K562 (cell line): Measurements from ENCODE around the gene PBX2. TPM values are rescaled to one million over a fixed set of nuclear protein-coding genes. Genes with fewer than 3 reads are reported as not detected.
A peak's percentile ranks its signal among the peaks of the same experiment; 100 is the strongest.

ENCODE experiments used
- BRD9 ChIP-seq: fragments of 450-650 bp; IDR thresholded peaks from 2 replicates; pipeline ENCODE4 v1.6.1; 2018; ENCODE audit warnings: low read depth; ENCODE audit not compliant: partially characterized antibody
- CREM ChIP-seq: IDR thresholded peaks from 2 replicates; pipeline ENCODE4 v1.6.1; 2014; ENCODE audit warnings: antibody characterized with exemption, low read depth
- CTBP1 ChIP-seq: fragments of 450-650 bp; IDR thresholded peaks from 2 replicates; pipeline ENCODE4 v1.6.1; 2016; ENCODE audit warnings: borderline replicate concordance
- CXXC5 ChIP-seq: fragments of 250-450 bp; sonication (Bioruptor Pico); IDR thresholded peaks from 2 replicates; pipeline ENCODE4 v1.8.0; 2022; ENCODE audit warnings: inconsistent platforms, mild to moderate bottlenecking, moderate library complexity
- E2F3 ChIP-seq: fragments of 250-450 bp; sonication (Bioruptor Pico); IDR thresholded peaks from 2 replicates; pipeline ENCODE4 v1.4.0; 2020; ENCODE audit warnings: mild to moderate bottlenecking
- FOS ChIP-seq: IDR thresholded peaks from 3 replicates; pipeline ENCODE4 v1.6.1; 2011; ENCODE audit not compliant: insufficient read length; ENCODE audit errors: extremely low read depth
- FOXK1 ChIP-seq: sonication (generic); formaldehyde crosslinking; IDR thresholded peaks from 2 replicates; pipeline ENCODE4 v1.8.0; 2022; ENCODE audit warnings: missing genetic modification reagents, mild to moderate bottlenecking, borderline replicate concordance
- GTF2A2 ChIP-seq: IDR thresholded peaks from 2 replicates; pipeline ENCODE4 v1.6.1; 2016; ENCODE audit warnings: mild to moderate bottlenecking, missing genetic modification characterization, missing compliant biosample characterization
- GTF2F1 ChIP-seq: IDR thresholded peaks from 2 replicates; pipeline ENCODE4 v1.6.1; 2011; ENCODE audit warnings: low read depth, low read length, improper control_type of control experiment
- HCFC1 ChIP-seq: IDR thresholded peaks from 2 replicates; pipeline ENCODE4 v1.6.1; 2012; ENCODE audit warnings: low read depth, low read length, improper control_type of control experiment
- HDAC3 ChIP-seq: fragments of 450-650 bp; IDR thresholded peaks from 2 replicates; pipeline ENCODE4 v1.6.1; 2018; ENCODE audit warnings: borderline replicate concordance, mild to moderate bottlenecking, moderate library complexity; ENCODE audit not compliant: partially characterized antibody
- KDM1A ChIP-seq, 2 experiments: fragments of 450-650 bp; IDR thresholded peaks; 2 replicates each; pipeline ENCODE4 v1.6.1; 2016; ENCODE audit warnings: mild to moderate bottlenecking in 2 of 2
- MAZ ChIP-seq, 2 experiments: fragments of 450-650 bp in 1 of 2; sonication (generic) in 1 of 2; formaldehyde crosslinking; IDR thresholded peaks in 1 of 2; conservative IDR thresholded peaks in 1 of 2; 2 replicates each; pipeline versions ENCODE4 v1.4.0 to v1.5.0; 2020; ENCODE audit warnings: mild to moderate bottlenecking in 1 of 2, missing genetic modification reagents in 1 of 2
- MEF2D ChIP-seq: conservative IDR thresholded peaks from 2 replicates; pipeline ENCODE4 v1.6.1; 2016; ENCODE audit warnings: low read depth, missing genetic modification characterization, missing compliant biosample characterization
- NFE2 ChIP-seq: IDR thresholded peaks from 2 replicates; pipeline ENCODE4 v1.6.1; 2014; ENCODE audit warnings: antibody characterized with exemption, low read depth
- POLR3G ChIP-seq: IDR thresholded peaks from 2 replicates; pipeline ENCODE4 v1.6.1; 2011; ENCODE audit not compliant: insufficient read length, insufficient replicate concordance; ENCODE audit errors: extremely low read depth
- SPI1 ChIP-seq: IDR thresholded peaks from 2 replicates; pipeline ENCODE4 v1.6.1; 2011; ENCODE audit warnings: low read depth, low read length, control low read depth, borderline replicate concordance
- SRSF3 ChIP-seq: fragments of 200-400 bp; formaldehyde crosslinking; IDR thresholded peaks from 2 replicates; pipeline ENCODE4 v1.6.1; 2016; ENCODE audit warnings: mild to moderate bottlenecking, low read length, moderate library complexity; ENCODE audit not compliant: insufficient read depth
- THRA ChIP-seq: fragments of 450-650 bp; IDR thresholded peaks from 2 replicates; pipeline ENCODE4 v1.6.1; 2017; ENCODE audit warnings: mild to moderate bottlenecking, moderate library complexity
- TOE1 ChIP-seq, 2 experiments: fragments of 450-650 bp in 1 of 2; sonication (generic) in 1 of 2; formaldehyde crosslinking in 1 of 2; IDR thresholded peaks; 2 replicates each; pipeline versions ENCODE4 v1.7.1 to v1.8.0; 2016 to 2022; ENCODE audit warnings: borderline replicate concordance in 2 of 2, mild to moderate bottlenecking in 2 of 2, antibody characterized with exemption in 1 of 2, inconsistent platforms in 1 of 2, low read depth in 1 of 2, missing genetic modification reagents in 1 of 2, moderate library complexity in 1 of 2
- WHSC1 ChIP-seq: IDR thresholded peaks from one replicate; pipeline ENCODE4 v1.6.1; 2012; ENCODE audit warnings: low read length, control low read depth, inconsistent platforms
- ZFPM2 ChIP-seq: fragments of 250-450 bp; sonication (Bioruptor Pico); IDR thresholded peaks from 2 replicates; pipeline ENCODE4 v1.5.1; 2022; ENCODE audit warnings: mild to moderate bottlenecking
- ZNF644 ChIP-seq: fragments of 200-800 bp; sonication (Bioruptor generic); IDR thresholded peaks from 2 replicates; pipeline ENCODE4 v1.6.1; 2016; ENCODE audit warnings: low read depth, missing genetic modification characterization, missing compliant biosample characterization
- ZNF668 ChIP-seq: fragments of 250-450 bp; sonication (Bioruptor Pico); IDR thresholded peaks from 2 replicates; pipeline ENCODE4 v1.8.0; 2022; ENCODE audit warnings: mild to moderate bottlenecking, inconsistent platforms
- ZSCAN32 ChIP-seq: fragments of 450-650 bp; formaldehyde crosslinking; IDR thresholded peaks from 2 replicates; pipeline ENCODE4 v1.4.0; 2020; ENCODE audit warnings: mild to moderate bottlenecking, moderate library complexity
- polyA plus RNA-seq, 8 experiments: library from polyadenylated mRNA; depleted of rRNA in 4 of 8; stranded (reverse) in 5 of 8; unstranded in 3 of 8; fragments of >200 nt; fragmentation: Nextera tagmentation in 2 of 8; fragmentation: Illumina TruSeq in 1 of 8; extraction: Ambion mirVana in 2 of 8; extraction: Trizol in 1 of 8; gene quantifications; 2 replicates each; pipeline versions ENCODE4 v1.2.1 to v1.2.3, GENCODE V29; 2011 to 2014; ENCODE audit warnings: inconsistent platforms in 1 of 8, missing spikeins in 1 of 8
- total RNA-seq, 7 experiments: library from RNA; depleted of rRNA in 6 of 7; stranded (reverse); fragments of >200 nt in 6 of 7; fragmentation: Illumina TruSeq in 2 of 7; extraction: Trizol in 2 of 7; gene quantifications; 2 replicates each; pipeline versions ENCODE4 v1.2.1 to v1.2.3, GENCODE V29; 2011 to 2021; ENCODE audit warnings: low replicate concordance in 1 of 7
- TF ChIP-seq, protein P1 (sequence below): fragments of 250-450 bp; sonication (Bioruptor Pico); IDR thresholded peaks from 2 replicates; pipeline ENCODE4 v1.4.0; 2020; ENCODE audit warnings: mild to moderate bottlenecking, moderate library complexity, borderline replicate concordance

PBX2 gene
- total and polyA plus RNA-seq, 9 of the 15 experiments (the other 6 are each of a cell fraction or from before 2014, with no cell fraction given) = 1.9 to 134 (median 62.5) TPM

GRCh38 chr6:32192608-32193039, 2.6 kb upstream of the PBX2 start, which contains the start of gene GPSM3 (continued):
- TF ChIP-seq NFE2 (no peak), POLR3G (no peak), THRA (no peak), FOS (no peak), CREM (no peak), TOE1 (IDR thresholded peaks at IDR 0.05; ENCODE audit: borderline replicate concordance) (no peak), TOE1 (CRISPR knock-in tag; IDR thresholded peaks at IDR 0.05; ENCODE audit: borderline replicate concordance, low read depth) (no peak), MAZ (CRISPR knock-in tag; conservative IDR thresholded peaks at IDR 0.05 in 1 of 2, IDR thresholded peaks at IDR 0.05 in 1 of 2) (peak; percentile 75 to 90; a peak in 3 of 4 replicates), MEF2D (no peak), HDAC3 (peak; percentile 63), KDM1A (IDR thresholded peaks at IDR 0.05) (peak in 1 of 2 experiments; percentile 49; a peak in 1 of 4 replicates), BRD9 (no peak), SRSF3 (no peak), WHSC1 (no peak), SPI1 (peak; percentile 78), ZSCAN32 (CRISPR knock-in tag) (no peak), GTF2F1 (no peak), ZNF644 (no peak), GTF2A2 (tag) (no peak), ZNF668 (no peak), HCFC1 (peak; percentile 34; the same call in 1 of the 2 replicates), CXXC5 (CRISPR knock-in tag) (peak; percentile 48), CTBP1 (peak; percentile 24; the same call in 1 of the 2 replicates), FOXK1 (CRISPR knock-in tag) (no peak), E2F3 (CRISPR knock-in tag) (0 out of 2 replicates have a peak, but pooled peaks have one; percentile 13), ZFPM2 (CRISPR knock-in tag) (no peak)
- TF ChIP-seq, protein P1, sequence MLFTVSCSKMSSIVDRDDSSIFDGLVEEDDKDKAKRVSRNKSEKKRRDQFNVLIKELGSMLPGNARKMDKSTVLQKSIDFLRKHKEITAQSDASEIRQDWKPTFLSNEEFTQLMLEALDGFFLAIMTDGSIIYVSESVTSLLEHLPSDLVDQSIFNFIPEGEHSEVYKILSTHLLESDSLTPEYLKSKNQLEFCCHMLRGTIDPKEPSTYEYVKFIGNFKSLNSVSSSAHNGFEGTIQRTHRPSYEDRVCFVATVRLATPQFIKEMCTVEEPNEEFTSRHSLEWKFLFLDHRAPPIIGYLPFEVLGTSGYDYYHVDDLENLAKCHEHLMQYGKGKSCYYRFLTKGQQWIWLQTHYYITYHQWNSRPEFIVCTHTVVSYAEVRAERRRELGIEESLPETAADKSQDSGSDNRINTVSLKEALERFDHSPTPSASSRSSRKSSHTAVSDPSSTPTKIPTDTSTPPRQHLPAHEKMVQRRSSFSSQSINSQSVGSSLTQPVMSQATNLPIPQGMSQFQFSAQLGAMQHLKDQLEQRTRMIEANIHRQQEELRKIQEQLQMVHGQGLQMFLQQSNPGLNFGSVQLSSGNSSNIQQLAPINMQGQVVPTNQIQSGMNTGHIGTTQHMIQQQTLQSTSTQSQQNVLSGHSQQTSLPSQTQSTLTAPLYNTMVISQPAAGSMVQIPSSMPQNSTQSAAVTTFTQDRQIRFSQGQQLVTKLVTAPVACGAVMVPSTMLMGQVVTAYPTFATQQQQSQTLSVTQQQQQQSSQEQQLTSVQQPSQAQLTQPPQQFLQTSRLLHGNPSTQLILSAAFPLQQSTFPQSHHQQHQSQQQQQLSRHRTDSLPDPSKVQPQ (CRISPR knock-in tag) = no peak
